CD14-positive monocyte (primary cell): ENCODE results near the gene SOD3. TPM values are rescaled to one million over a fixed set of nuclear protein-coding genes. Genes with fewer than 3 reads are reported as not detected.

ENCODE experiments used
- DNase-seq, 3 donors: peaks; one replicate each; pipeline ENCODE4 v3.0.0-alpha.2; 2011 to 2022
- H2AFZ ChIP-seq: 2 replicates; pipeline ENCODE4 v1.6.0; 2012; ENCODE audit warnings: mild to moderate bottlenecking, low read depth, low read length, inconsistent platforms; ENCODE audit not compliant: insufficient read depth, poor library complexity, severe bottlenecking
- H3K27ac ChIP-seq, 2 donors: 1 replicate in 1 of 2; 2 replicates in 1 of 2; pipeline ENCODE4 v1.5.1; 2012 to 2013; ENCODE audit warnings: low read length in 2 of 2, control low read depth in 1 of 2, inconsistent platforms in 1 of 2, low read depth in 1 of 2, mild to moderate bottlenecking in 1 of 2
- H3K27me3 ChIP-seq, 2 donors: one replicate each; pipeline versions ENCODE4 v1.6.0 to v1.6.1; 2011 to 2013; ENCODE audit warnings: low read length in 2 of 2; ENCODE audit not compliant: control insufficient read depth in 2 of 2, insufficient read depth in 2 of 2
- H3K36me3 ChIP-seq, 2 donors: replicated peaks in 1 of 2; 1 replicate in 1 of 2; 2 replicates in 1 of 2; pipeline versions ENCODE4 v1.5.1 to v1.6.1; 2012 to 2013; ENCODE audit warnings: low read length in 2 of 2, control low read depth in 1 of 2, inconsistent platforms in 1 of 2, mild to moderate bottlenecking in 1 of 2; ENCODE audit not compliant: insufficient read depth in 2 of 2, control insufficient read depth in 1 of 2
- H3K4me1 ChIP-seq, 2 donors: 1 replicate in 1 of 2; 2 replicates in 1 of 2; pipeline versions ENCODE4 v1.5.1 to v1.6.1; 2012 to 2013; ENCODE audit warnings: low read length in 2 of 2, control low read depth in 1 of 2, inconsistent platforms in 1 of 2, mild to moderate bottlenecking in 1 of 2, moderate library complexity in 1 of 2; ENCODE audit not compliant: insufficient read depth in 2 of 2, control insufficient read depth in 1 of 2
- H3K4me2 ChIP-seq: replicated peaks from 2 replicates; pipeline ENCODE3; 2012; ENCODE audit warnings: low read length, moderate library complexity, mild to moderate bottlenecking; ENCODE audit not compliant: poor library complexity, severe bottlenecking; ENCODE audit errors: extremely low read depth
- H3K4me3 ChIP-seq, 3 experiments: fragments of 200-600 bp in 1 of 3; sonication (generic) in 1 of 3; replicated peaks in 1 of 3; 1 replicate in 2 of 3; 2 replicates in 1 of 3; pipeline ENCODE4 v1.5.1; 2011 to 2013; ENCODE audit warnings: low read length in 3 of 3, mild to moderate bottlenecking in 3 of 3, control low read depth in 2 of 3, low read depth in 2 of 3, inconsistent platforms in 1 of 3, moderate library complexity in 1 of 3
- H3K79me2 ChIP-seq: 2 replicates; pipeline ENCODE4 v1.6.0; 2012; ENCODE audit warnings: mild to moderate bottlenecking, control low read depth, inconsistent platforms, low read length, moderate library complexity; ENCODE audit not compliant: insufficient read depth
- H3K9ac ChIP-seq: 2 replicates; pipeline ENCODE4 v1.6.0; 2017; ENCODE audit warnings: low read length, mild to moderate bottlenecking; ENCODE audit not compliant: insufficient read depth, poor library complexity, severe bottlenecking
- H3K9me3 ChIP-seq, 2 donors: replicated peaks in 1 of 2; 1 replicate in 1 of 2; 2 replicates in 1 of 2; pipeline versions ENCODE4 v1.5.1 to v1.6.1; 2012 to 2013; ENCODE audit warnings: low read length in 2 of 2, control low read depth in 1 of 2; ENCODE audit not compliant: control insufficient read depth in 1 of 2, insufficient read depth in 1 of 2
- H4K20me1 ChIP-seq: 2 replicates; pipeline ENCODE4 v1.6.0; 2012; ENCODE audit warnings: mild to moderate bottlenecking, low read length, control low read depth, moderate library complexity; ENCODE audit not compliant: insufficient read depth
- H3K27ac Mint-ChIP-seq, 7 donors: one replicate each; pipeline ENCODE4 v1.8.0; 2020; ENCODE audit warnings: mild to moderate bottlenecking in 7 of 7, mixed read lengths in 7 of 7, moderate library complexity in 6 of 7, inconsistent platforms in 2 of 7
- H3K27me3 Mint-ChIP-seq, 3 donors: one replicate each; pipeline ENCODE4 v1.8.0; 2021 to 2022; ENCODE audit warnings: low read depth in 3 of 3, mild to moderate bottlenecking in 3 of 3, mixed read lengths in 3 of 3, moderate library complexity in 3 of 3, inconsistent platforms in 1 of 3
- H3K36me3 Mint-ChIP-seq, 2 donors: one replicate each; pipeline ENCODE4 v1.8.0; 2020; ENCODE audit warnings: mixed read lengths in 2 of 2, inconsistent platforms in 1 of 2, mild to moderate bottlenecking in 1 of 2
- H3K4me1 Mint-ChIP-seq: one replicate; pipeline ENCODE4 v1.8.0; 2020; ENCODE audit warnings: mild to moderate bottlenecking, mixed read lengths
- H3K4me3 Mint-ChIP-seq, 2 donors: one replicate each; pipeline ENCODE4 v1.8.0; 2020; ENCODE audit warnings: mild to moderate bottlenecking in 2 of 2, mixed read lengths in 2 of 2, moderate library complexity in 1 of 2
- H3K9me3 Mint-ChIP-seq, 7 donors: one replicate each; pipeline ENCODE4 v1.8.0; 2020 to 2022; ENCODE audit warnings: mixed read lengths in 7 of 7, mild to moderate bottlenecking in 6 of 7, moderate library complexity in 6 of 7, inconsistent platforms in 2 of 7
- WGBS: methylation state at CpG from one replicate; pipeline ENCODE4 v1.1.5; 2013; ENCODE audit warnings: missing lambda C conversion rate; ENCODE audit not compliant: insufficient coverage; 5-methylcytosine and 5-hydroxymethylcytosine counted together
- intact Hi-C, 2 donors: fragments of 100-400 bp; cut with micrococcal nuclease; formaldehyde crosslinking; loops; one replicate each; pipeline versions ENCODE4 v1.15.0 to v1.15.1; 2023
- polyA plus RNA-seq, 3 donors: library from polyadenylated mRNA; depleted of rRNA in 1 of 3; unstranded in 2 of 3; stranded (reverse) in 1 of 3; fragments of 300-500 nt in 2 of 3; fragments of >200 nt in 1 of 3; fragmentation: Illumina TruSeq in 2 of 3; gene quantifications; 1 replicate in 2 of 3; 2 replicates in 1 of 3; pipeline ENCODE4 v1.2.3, GENCODE V29; 2012 to 2021
- TF ChIP-seq, protein P1 (sequence below): fragments of 200-600 bp; IDR thresholded peaks from one replicate; pipeline ENCODE4 v1.8.0; 2022; ENCODE audit warnings: antibody characterized with exemption, mild to moderate bottlenecking

SOD3 gene
- polyA plus RNA-seq, 3 donors = not detected

DNA sequence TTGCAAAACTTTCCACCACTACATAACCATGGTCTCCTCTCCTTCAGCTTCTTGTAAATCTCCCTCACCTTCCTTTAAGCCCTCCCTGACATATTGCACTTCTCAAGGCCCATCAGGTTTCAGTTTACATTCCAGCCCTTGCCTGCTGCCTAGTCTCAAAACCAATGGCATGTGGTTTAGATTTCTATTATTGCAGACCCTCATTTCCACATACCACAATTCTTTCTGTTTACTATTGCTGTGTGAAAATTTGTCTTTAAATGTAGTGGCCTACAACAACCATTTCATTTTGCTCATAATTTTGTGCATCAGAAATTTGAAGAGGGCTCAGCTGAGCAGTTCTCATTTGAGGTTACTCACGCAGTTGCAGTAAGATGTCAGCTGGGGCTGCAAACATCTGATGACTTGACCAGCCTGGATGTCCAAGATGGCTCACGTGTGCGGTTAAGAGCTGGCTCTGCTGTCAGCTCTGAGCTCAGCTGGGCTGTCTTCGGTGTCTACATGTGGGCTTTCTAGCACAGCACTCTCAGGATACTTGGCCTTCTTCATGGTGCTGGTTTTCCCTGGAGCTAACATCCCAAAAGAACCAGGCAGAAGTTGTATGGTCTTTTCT lies 29.9 kb upstream of the SOD3 start:
- no peaks in the 10 kb centered on the region for H3K36me3 Mint-ChIP-seq
- H3K27me3 ChIP-seq = no peaks in the 10 kb centered on the region
- 84% methylated on average over 4 of the region's 4 CpGs for WGBS
- H3K4me1 ChIP-seq = peaks cover 3 to 7% of the 10 kb centered on the region in 2 donors
- no peaks in the 10 kb centered on the region for H3K79me2 ChIP-seq
- no peak for DNase-seq
- H3K9me3 Mint-ChIP-seq = peaks cover 0 to 5% (median 1%) of the 10 kb centered on the region in 7 donors
- TF ChIP-seq, protein P1, sequence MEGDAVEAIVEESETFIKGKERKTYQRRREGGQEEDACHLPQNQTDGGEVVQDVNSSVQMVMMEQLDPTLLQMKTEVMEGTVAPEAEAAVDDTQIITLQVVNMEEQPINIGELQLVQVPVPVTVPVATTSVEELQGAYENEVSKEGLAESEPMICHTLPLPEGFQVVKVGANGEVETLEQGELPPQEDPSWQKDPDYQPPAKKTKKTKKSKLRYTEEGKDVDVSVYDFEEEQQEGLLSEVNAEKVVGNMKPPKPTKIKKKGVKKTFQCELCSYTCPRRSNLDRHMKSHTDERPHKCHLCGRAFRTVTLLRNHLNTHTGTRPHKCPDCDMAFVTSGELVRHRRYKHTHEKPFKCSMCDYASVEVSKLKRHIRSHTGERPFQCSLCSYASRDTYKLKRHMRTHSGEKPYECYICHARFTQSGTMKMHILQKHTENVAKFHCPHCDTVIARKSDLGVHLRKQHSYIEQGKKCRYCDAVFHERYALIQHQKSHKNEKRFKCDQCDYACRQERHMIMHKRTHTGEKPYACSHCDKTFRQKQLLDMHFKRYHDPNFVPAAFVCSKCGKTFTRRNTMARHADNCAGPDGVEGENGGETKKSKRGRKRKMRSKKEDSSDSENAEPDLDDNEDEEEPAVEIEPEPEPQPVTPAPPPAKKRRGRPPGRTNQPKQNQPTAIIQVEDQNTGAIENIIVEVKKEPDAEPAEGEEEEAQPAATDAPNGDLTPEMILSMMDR = no peak
- no peak overlapping the region for H2AFZ ChIP-seq
- H3K4me3 ChIP-seq = no peak overlapping the region
- H3K36me3 ChIP-seq = no peaks in the 10 kb centered on the region
- H3K4me1 Mint-ChIP-seq = peaks cover 9% of the 10 kb centered on the region
- no peak overlapping the region for H3K4me3 Mint-ChIP-seq
- H4K20me1 ChIP-seq = no peaks in the 10 kb centered on the region
- H3K27ac ChIP-seq = no peak overlapping the region
- H3K9ac ChIP-seq = no peak overlapping the region
- H3K4me2 ChIP-seq = no peak overlapping the region
- H3K27ac Mint-ChIP-seq = no peak overlapping the region
- H3K9me3 ChIP-seq = no peaks in the 10 kb centered on the region
- intact Hi-C loops = no loop called here
- H3K27me3 Mint-ChIP-seq = peaks cover 0 to 3% (median 0%) of the 10 kb centered on the region in 3 donors

DNA sequence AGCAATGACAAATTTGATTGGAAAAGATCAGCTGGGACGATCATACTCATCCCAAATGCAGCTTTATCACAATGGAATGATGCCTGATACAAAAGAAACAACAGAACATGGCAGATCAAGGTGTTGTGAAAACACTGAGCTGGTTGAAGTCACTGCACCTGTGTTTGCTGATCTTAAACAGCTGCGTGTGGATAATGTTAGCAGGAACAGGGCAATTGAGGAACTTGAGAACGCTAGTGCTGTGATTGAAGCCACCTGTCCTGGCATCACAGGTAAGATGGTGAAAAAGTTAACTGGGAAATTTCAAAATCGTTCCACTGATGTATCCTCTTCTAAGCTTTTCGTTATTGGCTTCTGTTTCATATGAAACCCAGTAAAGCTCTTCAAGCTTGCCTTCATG lies 27.4 kb upstream of the SOD3 start:
- no peaks in the 10 kb centered on the region for H3K36me3 ChIP-seq
- H3K36me3 Mint-ChIP-seq = no peaks in the 10 kb centered on the region
- H3K4me2 ChIP-seq = no peak overlapping the region
- peaks cover 0 to 5% (median 1%) of the 10 kb centered on the region in 7 donors for H3K9me3 Mint-ChIP-seq
- peaks cover 1 to 3% (median 2%) of the 10 kb centered on the region in 3 donors for H3K27me3 Mint-ChIP-seq
- no peak overlapping the region for H3K27ac Mint-ChIP-seq
- DNase-seq = no peak
- H3K4me1 Mint-ChIP-seq = peaks cover 9% of the 10 kb centered on the region
- intact Hi-C loops = no loop called here
- H3K79me2 ChIP-seq = no peaks in the 10 kb centered on the region
- no peak overlapping the region for H3K4me3 ChIP-seq
- no peak overlapping the region for H3K4me3 Mint-ChIP-seq
- TF ChIP-seq, protein P1 = no peak
- no peaks in the 10 kb centered on the region for H4K20me1 ChIP-seq
- peaks cover 3 to 7% of the 10 kb centered on the region in 2 donors for H3K4me1 ChIP-seq
- H3K27me3 ChIP-seq = no peaks in the 10 kb centered on the region
- H3K9me3 ChIP-seq = no peaks in the 10 kb centered on the region
- WGBS = 100% methylated on average over 1 of the region's 5 CpGs
- no peak overlapping the region for H2AFZ ChIP-seq
- H3K9ac ChIP-seq = no peak overlapping the region
- H3K27ac ChIP-seq = no peak overlapping the region
